Measurements from ENCODE around the gene FAM210A. TPM values are rescaled to one million over a fixed set of nuclear protein-coding genes. Genes with fewer than 3 reads are reported as not detected.

The FAM210A gene
- polyA plus RNA-seq, 2 of the 4 experiments (the other 2 are of a cell fraction): 17.1 to 26.2 TPM

GRCh38 chr18:13628211-13628610, 98.1 kb downstream of the FAM210A start:
- 74% methylated on average over 9 of the region's 9 CpGs for WGBS (ENCODE audit: missing lambda C conversion rate)
- ATAC-seq: no peak
- ChIA-PET CTCF (no interaction called here), POLR2A (no interaction called here)
- no peak for FAIRE-seq
- Histone ChIP-seq H3K27ac (no peak overlapping the region), H3K4me3 (no peak overlapping the region), H3K4me1 (peaks cover 5% of the 10 kb centered on the region; the same call in 1 of the 3 replicates), H3K9me3 (no peaks in the 10 kb centered on the region), H3K4me2 (no peak overlapping the region)
- TF ChIP-seq HOXA7 (CRISPR knock-in tag; IDR thresholded peaks at IDR 0.05): no peak
- no peak for TF ChIP-seq RAD21 (conservative IDR thresholded peaks at IDR 0.05 in 1 of 2, IDR thresholded peaks at IDR 0.05 in 1 of 2)
- no peak for TF ChIP-seq TP53 (CRISPR knock-in tag; IDR thresholded peaks at IDR 0.05)
- no peak for TF ChIP-seq ZNF302 (CRISPR knock-in tag; IDR thresholded peaks at IDR 0.05)
- no peak for TF ChIP-seq BHLHE40 (IDR thresholded peaks at IDR 0.05; ENCODE audit: low read depth, low read length)
- no peak for TF ChIP-seq CTCF (IDR thresholded peaks at IDR 0.05)
- TF ChIP-seq HES2 (IDR thresholded peaks at IDR 0.05): no peak
- no peak for TF ChIP-seq ESRRA (IDR thresholded peaks at IDR 0.05; ENCODE audit: borderline replicate concordance, low read length)
- no peak for TF ChIP-seq NFE2L2 (conservative IDR thresholded peaks at IDR 0.05; ENCODE audit: low read length)
- TF ChIP-seq JUN (IDR thresholded peaks at IDR 0.05): no peak
- TF ChIP-seq HEYL (CRISPR knock-in tag; IDR thresholded peaks at IDR 0.05): no peak
- TF ChIP-seq CHD4 (IDR thresholded peaks at IDR 0.05; ENCODE audit: borderline replicate concordance): no peak
- no peak for TF ChIP-seq FOSL2 (IDR thresholded peaks at IDR 0.05)
- no peak for TF ChIP-seq FOSL2 (CRISPR knock-in tag; IDR thresholded peaks at IDR 0.05)
- TF ChIP-seq ELK1 (IDR thresholded peaks at IDR 0.05; ENCODE audit: low read depth, low read length): no peak
- no peak for TF ChIP-seq POLR2AphosphoS2 (conservative IDR thresholded peaks at IDR 0.05; ENCODE audit: low read length)
- no peak for TF ChIP-seq BCL3 (IDR thresholded peaks at IDR 0.05)
- no peak for TF ChIP-seq REST (IDR thresholded peaks at IDR 0.05)
- TF ChIP-seq HMGXB4 (CRISPR knock-in tag; IDR thresholded peaks at IDR 0.05; ENCODE audit: borderline replicate concordance): no peak
- no peak for DNase-seq (ENCODE audit: low read depth in 1 of 2, low spot score in 1 of 2)
